ENCODE measurements around the gene PDE4D.

GRCh38 chr5:59275170-59275509 is 618.4 kb downstream of the PDE4D start:
- TF ChIP-seq CTCF (IDR thresholded peaks at IDR 0.05; ENCODE audit: insufficient read depth, low read length) (no peak), POLR2AphosphoS5 (IDR thresholded peaks at IDR 0.05; ENCODE audit: low read depth) (no peak), REST (IDR thresholded peaks at IDR 0.05; ENCODE audit: insufficient replicate concordance, low read depth) (no peak), GABPA (IDR thresholded peaks at IDR 0.05; ENCODE audit: low read depth) (no peak), SPI1 (IDR thresholded peaks at IDR 0.05; ENCODE audit: borderline replicate concordance, low read depth) (no peak)
